Fibroblast of lung (primary cell): ENCODE measurements around the gene PPP1R7. TPM values are rescaled to one million over a fixed set of nuclear protein-coding genes. Genes with fewer than 3 reads are reported as not detected.

Experiments
- DNase-seq, 2 donors: peaks; one replicate each; pipeline versions ENCODE4 v3.0.0 to v3.0.0-alpha.2; 2010; ENCODE audit warnings: low read depth in 2 of 2
- H2AFZ ChIP-seq: 2 replicates; pipeline ENCODE4 v1.5.1; 2012; ENCODE audit warnings: low read length, control low read depth, inconsistent platforms
- H3K27ac ChIP-seq: 2 replicates; pipeline ENCODE4 v1.5.1; 2011; ENCODE audit warnings: low read length, control low read depth; ENCODE audit not compliant: insufficient read depth
- H3K27me3 ChIP-seq: 2 replicates; pipeline ENCODE4 v1.5.1; 2011; ENCODE audit warnings: mild to moderate bottlenecking, low read length; ENCODE audit not compliant: control insufficient read depth, insufficient read depth
- H3K36me3 ChIP-seq: 2 replicates; pipeline ENCODE4 v1.5.1; 2011; ENCODE audit warnings: low read length; ENCODE audit not compliant: control insufficient read depth, insufficient read depth
- H3K4me1 ChIP-seq: 2 replicates; pipeline ENCODE4 v1.5.1; 2011; ENCODE audit warnings: low read length; ENCODE audit not compliant: control insufficient read depth, insufficient read depth; ENCODE audit errors: extremely low read depth
- H3K4me2 ChIP-seq: 2 replicates; pipeline ENCODE4 v1.5.1; 2011; ENCODE audit warnings: low read length, control low read depth; ENCODE audit not compliant: insufficient read depth; ENCODE audit errors: extremely low read depth
- H3K4me3 ChIP-seq, 4 experiments: fragments of 200-600 bp in 1 of 4; sonication (generic) in 1 of 4; replicated peaks in 1 of 4; 2 replicates each; pipeline ENCODE4 v1.5.1; 2011 to 2016; ENCODE audit warnings: low read length in 4 of 4, low read depth in 3 of 4, mild to moderate bottlenecking in 3 of 4, control low read depth in 2 of 4, inconsistent platforms in 1 of 4, mixed read lengths in 1 of 4; ENCODE audit not compliant: insufficient read depth in 1 of 4; ENCODE audit errors: control extremely low read depth in 1 of 4
- H3K79me2 ChIP-seq: 2 replicates; pipeline ENCODE4 v1.5.1; 2012; ENCODE audit warnings: mild to moderate bottlenecking, low read length, inconsistent platforms; ENCODE audit not compliant: control insufficient read depth, insufficient read depth
- H3K9ac ChIP-seq: 2 replicates; pipeline ENCODE4 v1.5.1; 2011; ENCODE audit warnings: mild to moderate bottlenecking, low read length, control low read depth; ENCODE audit not compliant: insufficient read depth
- H3K9me3 ChIP-seq: 2 replicates; pipeline ENCODE4 v1.5.1; 2012; ENCODE audit warnings: low read depth, low read length; ENCODE audit not compliant: control insufficient read depth, insufficient read depth
- H4K20me1 ChIP-seq: 2 replicates; pipeline ENCODE4 v1.5.1; 2011; ENCODE audit warnings: low read length; ENCODE audit not compliant: control insufficient read depth, insufficient read depth; ENCODE audit errors: extremely low read depth
- CTCF ChIP-seq, 2 donors: IDR thresholded peaks in 1 of 2; conservative IDR thresholded peaks in 1 of 2; 1 replicate in 1 of 2; 2 replicates in 1 of 2; pipeline ENCODE4 v1.5.1; 2011 to 2012; ENCODE audit warnings: low read length in 2 of 2, control low read depth in 1 of 2, inconsistent platforms in 1 of 2, low read depth in 1 of 2, mild to moderate bottlenecking in 1 of 2
- EZH2 ChIP-seq: IDR thresholded peaks from 2 replicates; pipeline ENCODE4 v1.5.1; 2012; ENCODE audit warnings: low read length, control low read depth, mild to moderate bottlenecking; ENCODE audit errors: missing control alignments
- polyA plus RNA-seq, 2 donors: library from polyadenylated mRNA; depleted of rRNA in 1 of 2; stranded (reverse) in 1 of 2; unstranded in 1 of 2; fragments of >200 nt; gene quantifications; 2 replicates each; pipeline ENCODE4 v1.2.1, GENCODE V29; 2011 to 2012; ENCODE audit warnings: missing spikeins in 1 of 2
- total RNA-seq: library from RNA; depleted of rRNA; stranded (reverse); fragments of >200 nt; gene quantifications from 2 replicates; pipeline ENCODE4 v1.2.1, GENCODE V29; 2014

PPP1R7 gene
- total and polyA plus RNA-seq, 2 donors (not counting 1 experiment from before 2014, with no cell fraction given) = 70.7 to 141 TPM

- H3K9ac ChIP-seq = no peak overlapping the region
- TF ChIP-seq CTCF (conservative IDR thresholded peaks at IDR 0.05 in 1 of 2, IDR thresholded peaks at IDR 0.05 in 1 of 2; ENCODE audit: low read depth in 1 of 2, low read length in 2 of 2) (no peak), EZH2 (no peak)
- peaks cover 2% of the 10 kb centered on the region for H4K20me1 ChIP-seq
- peaks cover 39% of the 10 kb centered on the region for H3K36me3 ChIP-seq
- peaks cover 12% of the 10 kb centered on the region for H3K4me1 ChIP-seq
- H3K27me3 ChIP-seq = no peaks in the 10 kb centered on the region
- H3K9me3 ChIP-seq = no peaks in the 10 kb centered on the region
- no peak overlapping the region for H3K4me3 ChIP-seq
- H3K79me2 ChIP-seq = no peaks in the 10 kb centered on the region
- no peak for DNase-seq
- no peak overlapping the region for H3K4me2 ChIP-seq
- H2AFZ ChIP-seq = no peak overlapping the region
- H3K27ac ChIP-seq = no peak overlapping the region
Measured at GRCh38 chr2:241225983-241226382, 75.7 kb downstream of the PPP1R7 start.

- H3K9ac ChIP-seq = no peak overlapping the region
- H3K36me3 ChIP-seq = peaks cover 46% of the 10 kb centered on the region
- H3K9me3 ChIP-seq = no peaks in the 10 kb centered on the region
- H3K27ac ChIP-seq = no peak overlapping the region
- no peak for DNase-seq
- H3K79me2 ChIP-seq = peaks cover 2% of the 10 kb centered on the region
- no peak overlapping the region for H3K4me2 ChIP-seq
- no peak overlapping the region for H3K4me3 ChIP-seq
- TF ChIP-seq CTCF (conservative IDR thresholded peaks at IDR 0.05 in 1 of 2, IDR thresholded peaks at IDR 0.05 in 1 of 2; ENCODE audit: low read depth in 1 of 2, low read length in 2 of 2) (no peak), EZH2 (no peak)
- peaks cover 12% of the 10 kb centered on the region for H3K4me1 ChIP-seq
- H3K27me3 ChIP-seq = no peaks in the 10 kb centered on the region
- no peak overlapping the region for H2AFZ ChIP-seq
- peaks cover 2% of the 10 kb centered on the region for H4K20me1 ChIP-seq
Measured at GRCh38 chr2:241226723-241227572, 76.7 kb downstream of the PPP1R7 start.

GRCh38 chr2:241227594-241227993 is 77.3 kb downstream of the PPP1R7 start:
- no peak overlapping the region for H3K27ac ChIP-seq
- peaks cover 12% of the 10 kb centered on the region for H3K4me1 ChIP-seq
- H3K27me3 ChIP-seq = no peaks in the 10 kb centered on the region
- H2AFZ ChIP-seq = no peak overlapping the region
- no peak for DNase-seq
- H3K4me2 ChIP-seq = no peak overlapping the region
- TF ChIP-seq CTCF (conservative IDR thresholded peaks at IDR 0.05 in 1 of 2, IDR thresholded peaks at IDR 0.05 in 1 of 2; ENCODE audit: low read depth in 1 of 2, low read length in 2 of 2) (no peak), EZH2 (no peak)
- H3K9ac ChIP-seq = no peak overlapping the region
- H3K79me2 ChIP-seq = peaks cover 3% of the 10 kb centered on the region
- peaks cover 50% of the 10 kb centered on the region for H3K36me3 ChIP-seq
- H4K20me1 ChIP-seq = peaks cover 2% of the 10 kb centered on the region
- no peak overlapping the region for H3K4me3 ChIP-seq
- H3K9me3 ChIP-seq = no peaks in the 10 kb centered on the region
